T-helper 2 cell (primary cell): ENCODE data around the gene GPRC5B.

Experiments
- DNase-seq, 5 experiments: peaks; one replicate each; pipeline versions ENCODE4 v3.0.0 to v3.0.0-alpha.2; 2012 to 2022
- total RNA-seq, 2 donors: gene quantifications; one replicate each; lab custom pipeline; 2026; lab: John Stamatoyannopoulos, UW

GPRC5B gene
- 0.31 to 0.81 reads per million in 2 donors for total RNA-seq

- DNase-seq, result peak in 4 of 5 experiments; percentile 31 to 41 (median 34)
Measured at GRCh38 chr16:19884611-19885450, at the start of gene GPRC5B. GPRC5B (minus strand) TSS chr16:19884848; CDS start chr16:19872845, 12,003 bp downstream.

- DNase-seq, result no peak
Measured at GRCh38 chr16:19933740-19934139, 49.1 kb upstream of the GPRC5B start.

- no peak for DNase-seq
Measured at GRCh38 chr16:19929062-19929511, 44.4 kb upstream of the GPRC5B start.

- no peak for DNase-seq
Measured at GRCh38 chr16:19928432-19928831, 43.8 kb upstream of the GPRC5B start.

GRCh38 chr16:19926449-19927390, 42.1 kb upstream of the GPRC5B start:
- DNase-seq, result no peak

- no peak for DNase-seq
Measured at GRCh38 chr16:19923396-19923795, 38.7 kb upstream of the GPRC5B start.

- no peak for DNase-seq
Measured at GRCh38 chr16:19919142-19919541, 34.5 kb upstream of the GPRC5B start.

GRCh38 chr16:19916064-19916463, 31.4 kb upstream of the GPRC5B start:
- DNase-seq, result no peak

- no peak for DNase-seq
Measured at GRCh38 chr16:19914877-19915276, 30.2 kb upstream of the GPRC5B start.

- no peak for DNase-seq
Measured at GRCh38 chr16:19913340-19913645, 28.6 kb upstream of the GPRC5B start.

GRCh38 chr16:19912455-19913339, 28.0 kb upstream of the GPRC5B start:
- no peak for DNase-seq

- DNase-seq, result no peak
Measured at GRCh38 chr16:19911747-19912454, 27.3 kb upstream of the GPRC5B start.

GRCh38 chr16:19911204-19911603, 26.6 kb upstream of the GPRC5B start:
- no peak for DNase-seq

- no peak for DNase-seq
Measured at GRCh38 chr16:19909750-19910322, 25.2 kb upstream of the GPRC5B start.

- DNase-seq, result no peak
Measured at GRCh38 chr16:19908921-19909320, 24.3 kb upstream of the GPRC5B start.

GRCh38 chr16:19907161-19907992, 22.7 kb upstream of the GPRC5B start:
- peak; percentile 26 to 71 (median 53) for DNase-seq

- no peak for DNase-seq
Measured at GRCh38 chr16:19901164-19901563, 16.5 kb upstream of the GPRC5B start.

- DNase-seq, result no peak
Measured at GRCh38 chr16:19899605-19899955, 14.9 kb upstream of the GPRC5B start.

- peak in 1 of 5 experiments; percentile 38 for DNase-seq
Measured at GRCh38 chr16:19898924-19899604, 14.4 kb upstream of the GPRC5B start.

- DNase-seq, result no peak
Measured at GRCh38 chr16:19898166-19898565, 13.5 kb upstream of the GPRC5B start.
